ENCODE measurements around the gene ESAM.
A peak's percentile ranks its signal among the peaks of the same experiment; 100 is the strongest.

ESAM gene

GRCh38 chr11:124769806-124770774 lies 8.0 kb upstream of the ESAM start:
- DNase-seq, result no peak

- no peak for DNase-seq
Observed at GRCh38 chr11:124768914-124769313, 6.8 kb upstream of the ESAM start.

GRCh38 chr11:124766156-124766555 lies 4.1 kb upstream of the ESAM start:
- DNase-seq, result no peak

GRCh38 chr11:124763156-124763947 lies 1.3 kb upstream of the ESAM start:
- DNase-seq, result peak; percentile 79

- DNase-seq, result no peak
Observed at GRCh38 chr11:124762624-124763155, 600 bp upstream of the ESAM start.

GRCh38 chr11:124761301-124762104 lies 587 bp downstream of the ESAM start:
- peak; percentile 51 for DNase-seq

- no peak for DNase-seq
Observed at GRCh38 chr11:124760806-124761205, 1.3 kb downstream of the ESAM start.

GRCh38 chr11:124760205-124760652 lies 1.9 kb downstream of the ESAM start:
- peak; percentile 59 for DNase-seq

GRCh38 chr11:124759266-124760204 lies 2.6 kb downstream of the ESAM start:
- DNase-seq, result peak; percentile 100

GRCh38 chr11:124758355-124759265 lies 3.5 kb downstream of the ESAM start:
- peak; percentile 100 for DNase-seq

- no peak for DNase-seq
Observed at GRCh38 chr11:124757320-124757719, 4.8 kb downstream of the ESAM start.

GRCh38 chr11:124756753-124757227 lies 5.3 kb downstream of the ESAM start:
- DNase-seq, result no peak

GRCh38 chr11:124756033-124756752 lies 5.9 kb downstream of the ESAM start:
- DNase-seq, result no peak

GRCh38 chr11:124754710-124755109 lies 7.4 kb downstream of the ESAM start:
- no peak for DNase-seq

- DNase-seq, result no peak
Observed at GRCh38 chr11:124754309-124754708, 7.8 kb downstream of the ESAM start.

GRCh38 chr11:124753624-124754023 lies 8.5 kb downstream of the ESAM start:
- DNase-seq, result no peak

GRCh38 chr11:124753205-124753604 lies 8.9 kb downstream of the ESAM start:
- no peak for DNase-seq

- DNase-seq, result no peak
Observed at GRCh38 chr11:124752471-124753102, 9.5 kb downstream of the ESAM start.
